Thymus (tissue), 11 donors: ENCODE data around the gene SMAD5. TPM values are rescaled to one million over a fixed set of nuclear protein-coding genes. Genes with fewer than 3 reads are reported as not detected.

Experiments
- DNase-seq, 9 donors: peaks; one replicate each; pipeline ENCODE4 v3.0.0-alpha.2; 2013; ENCODE audit warnings: low spot score in 9 of 9, low read depth in 6 of 9, missing footprints in 1 of 9
- H3K27ac ChIP-seq, 2 donors: one replicate each; pipeline ENCODE4 v1.5.1; 2013; ENCODE audit warnings: control low read depth in 1 of 2, low read depth in 1 of 2, low read length in 1 of 2, mild to moderate bottlenecking in 1 of 2, moderate library complexity in 1 of 2
- H3K27me3 ChIP-seq, 2 donors: one replicate each; pipeline ENCODE4 v1.5.1; 2013; ENCODE audit warnings: low read length in 1 of 2; ENCODE audit not compliant: control insufficient read depth in 2 of 2, insufficient read depth in 1 of 2
- H3K36me3 ChIP-seq, 2 donors: one replicate each; pipeline ENCODE4 v1.5.1; 2013; ENCODE audit warnings: low read length in 1 of 2, mild to moderate bottlenecking in 1 of 2, moderate library complexity in 1 of 2; ENCODE audit not compliant: control insufficient read depth in 2 of 2, insufficient read depth in 2 of 2
- H3K4me1 ChIP-seq, 2 donors: one replicate each; pipeline ENCODE4 v1.5.1; 2013; ENCODE audit warnings: low read length in 2 of 2; ENCODE audit not compliant: control insufficient read depth in 2 of 2, insufficient read depth in 2 of 2
- H3K4me3 ChIP-seq, 2 donors: one replicate each; pipeline ENCODE4 v1.5.1; 2013; ENCODE audit warnings: low read length in 2 of 2, control low read depth in 1 of 2, mild to moderate bottlenecking in 1 of 2
- H3K9me3 ChIP-seq, 2 donors: one replicate each; pipeline ENCODE4 v1.5.1; 2013; ENCODE audit warnings: low read length in 1 of 2, mild to moderate bottlenecking in 1 of 2; ENCODE audit not compliant: control insufficient read depth in 2 of 2, insufficient read depth in 1 of 2
- WGBS: extraction: QIAGEN DNeasy Blood & Tissue Kit; methylation state at CpG from one replicate; pipeline ENCODE4 v1.1.7; 2013; 5-methylcytosine and 5-hydroxymethylcytosine counted together
- polyA plus RNA-seq: library from polyadenylated mRNA; stranded (reverse); fragments of 200-250 nt; gene quantifications from one replicate; pipeline ENCODE4 v1.2.3, GENCODE V29; 2013
- total RNA-seq: library from RNA; stranded (reverse); fragments of 120-200 nt; gene quantifications from one replicate; pipeline ENCODE4 v1.2.4, GENCODE V29; 2013
- donor health status: healthy.

Gene SMAD5
- total and polyA plus RNA-seq, 2 donors, result 12.2 to 20.1 TPM

DNA sequence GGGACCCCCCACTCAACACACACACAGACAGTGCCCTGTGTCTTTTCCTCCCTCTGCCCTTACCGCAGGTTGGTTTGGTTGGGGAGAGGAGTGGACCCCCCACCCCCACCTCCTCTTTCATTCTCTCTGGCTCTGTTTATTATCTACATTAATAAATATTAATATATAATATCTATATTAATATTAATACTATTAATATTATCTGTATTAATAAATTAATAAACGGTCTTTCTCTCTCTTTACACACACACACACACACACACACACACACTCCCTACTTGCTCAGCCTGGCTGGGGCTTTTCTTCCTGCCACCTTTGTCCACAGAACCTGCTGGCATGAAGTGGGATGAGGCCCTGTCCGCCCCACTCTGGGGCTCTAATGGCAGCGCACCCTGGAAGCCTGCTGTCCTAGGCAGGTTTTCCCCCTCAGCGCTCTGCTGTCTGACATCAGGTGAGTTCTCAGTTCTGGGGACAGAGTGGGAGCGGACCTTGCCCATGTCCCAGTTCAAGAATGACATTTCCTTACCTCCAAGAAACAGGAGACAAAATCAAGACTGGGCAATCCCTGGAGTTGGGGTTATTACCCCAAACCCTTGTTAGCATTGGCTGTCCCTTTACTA, 70.8 kb downstream of the SMAD5 start:
- Histone ChIP-seq H3K4me3 (no peak overlapping the region), H3K27ac (no peak overlapping the region), H3K36me3 (no peaks in the 10 kb centered on the region), H3K27me3 (peaks cover 5 to 42% of the 10 kb centered on the region in 2 donors), H3K9me3 (no peaks in the 10 kb centered on the region), H3K4me1 (no peaks in the 10 kb centered on the region)
- DNase-seq, result no peak
- WGBS, result 92% methylated on average over 6 of the region's 6 CpGs

DNA sequence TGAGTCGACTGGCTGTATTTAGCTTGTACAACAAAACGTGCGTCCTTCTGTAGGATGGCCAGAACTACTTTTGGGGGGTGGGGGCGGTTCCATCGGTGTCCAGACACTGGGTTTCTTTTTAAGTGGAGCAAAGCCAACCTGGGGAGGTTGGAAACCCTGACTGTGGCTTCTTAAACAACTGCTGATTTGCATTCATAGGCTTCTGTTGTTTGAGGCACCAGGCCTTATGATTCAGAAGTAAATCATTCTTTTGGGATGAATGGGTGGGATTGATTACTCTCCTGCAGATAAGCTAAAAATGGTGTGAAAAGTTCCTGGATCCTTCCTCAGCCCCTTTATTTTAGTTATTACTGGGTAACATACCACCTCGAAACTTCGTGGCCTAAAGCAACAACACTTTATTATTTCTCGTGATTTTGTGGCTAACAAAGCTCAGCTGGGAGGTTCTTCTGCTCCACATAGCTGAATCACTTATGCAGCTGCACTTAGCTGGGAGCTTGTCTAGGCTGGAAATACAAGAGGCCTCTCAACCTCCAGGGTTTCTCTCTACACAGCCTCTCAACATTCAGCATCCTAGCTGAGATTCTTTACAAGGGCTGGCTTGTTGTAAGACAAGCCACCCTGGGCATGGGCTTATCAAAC, 72.5 kb downstream of the SMAD5 start:
- WGBS, result 95% methylated on average over 8 of the region's 8 CpGs
- DNase-seq, result no peak
- Histone ChIP-seq H3K4me3 (no peak overlapping the region), H3K9me3 (no peaks in the 10 kb centered on the region), H3K36me3 (no peaks in the 10 kb centered on the region), H3K27me3 (peaks cover 5 to 33% of the 10 kb centered on the region in 2 donors), H3K27ac (no peak overlapping the region), H3K4me1 (no peaks in the 10 kb centered on the region)

DNA sequence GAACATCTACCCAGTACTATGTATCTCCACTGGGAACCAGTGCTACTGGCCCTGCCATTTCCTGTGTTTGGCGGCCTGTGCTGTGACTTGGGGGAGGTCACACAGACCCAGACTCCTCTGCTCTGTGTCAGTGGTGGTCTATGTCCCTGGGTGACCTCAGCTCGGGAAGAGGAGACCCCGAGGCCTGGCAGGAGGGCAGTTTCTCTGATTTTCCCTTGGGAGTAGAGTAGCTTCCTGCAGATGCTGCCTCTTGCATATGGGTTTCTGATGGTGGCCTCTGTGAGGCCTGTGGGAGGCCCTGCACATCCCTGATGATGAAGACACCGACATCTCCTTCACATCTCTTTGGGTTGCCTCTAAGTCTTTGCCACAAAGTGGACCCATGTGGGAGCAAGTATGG, 73.3 kb downstream of the SMAD5 start:
- Histone ChIP-seq H3K36me3 (no peaks in the 10 kb centered on the region), H3K27me3 (peaks cover 5 to 29% of the 10 kb centered on the region in 2 donors), H3K4me3 (no peak overlapping the region), H3K9me3 (no peaks in the 10 kb centered on the region), H3K4me1 (no peaks in the 10 kb centered on the region), H3K27ac (no peak overlapping the region)
- no peak for DNase-seq
- 91% methylated on average over 4 of the region's 4 CpGs for WGBS

DNA sequence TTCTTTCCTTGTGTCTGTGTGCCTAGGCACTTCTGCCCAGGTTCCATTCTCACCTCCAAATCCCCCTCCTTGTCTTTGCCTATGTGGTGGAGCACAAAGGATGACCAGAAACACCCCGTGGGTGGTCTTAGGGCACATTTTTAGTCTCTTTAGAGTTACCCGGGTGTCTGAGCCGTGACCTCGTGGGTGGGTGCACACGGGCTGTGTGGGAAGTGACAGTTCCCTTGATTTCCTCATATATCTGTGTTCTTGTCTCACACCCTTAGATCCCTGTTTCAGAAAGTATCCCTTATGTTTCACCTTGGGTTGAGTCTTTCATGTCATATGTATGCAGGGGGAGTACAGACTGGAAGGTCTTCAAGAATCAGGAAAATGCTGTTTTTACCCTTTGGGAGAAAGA, 73.7 kb downstream of the SMAD5 start:
- no peaks in the 10 kb centered on the region for H3K4me1 ChIP-seq
- H3K9me3 ChIP-seq, result no peaks in the 10 kb centered on the region
- no peak for DNase-seq
- H3K4me3 ChIP-seq, result no peak overlapping the region
- peaks cover 5 to 27% of the 10 kb centered on the region in 2 donors for H3K27me3 ChIP-seq
- 91% methylated on average over 5 of the region's 5 CpGs for WGBS
- no peak overlapping the region for H3K27ac ChIP-seq
- H3K36me3 ChIP-seq, result no peaks in the 10 kb centered on the region

DNA sequence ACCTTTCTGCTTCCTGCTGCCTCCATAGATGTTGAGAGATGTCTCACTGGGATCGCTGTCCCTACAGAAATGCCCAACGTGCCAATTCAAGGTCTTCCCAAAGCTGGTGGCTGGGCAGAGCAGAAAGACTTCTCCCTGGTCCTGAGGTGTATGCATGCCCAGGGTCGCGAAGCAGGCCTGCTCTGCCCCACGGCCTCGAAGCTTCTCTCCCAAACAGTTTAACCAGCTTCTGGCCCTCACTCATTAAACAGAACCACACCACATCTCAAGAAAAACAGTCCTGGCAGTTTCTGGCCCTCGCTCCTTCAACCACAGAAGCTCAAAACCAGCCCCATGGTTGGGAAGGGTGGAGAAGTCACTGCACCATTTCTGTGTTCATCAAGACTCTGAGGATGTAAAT, 75.0 kb downstream of the SMAD5 start:
- no peak overlapping the region for H3K27ac ChIP-seq

DNA sequence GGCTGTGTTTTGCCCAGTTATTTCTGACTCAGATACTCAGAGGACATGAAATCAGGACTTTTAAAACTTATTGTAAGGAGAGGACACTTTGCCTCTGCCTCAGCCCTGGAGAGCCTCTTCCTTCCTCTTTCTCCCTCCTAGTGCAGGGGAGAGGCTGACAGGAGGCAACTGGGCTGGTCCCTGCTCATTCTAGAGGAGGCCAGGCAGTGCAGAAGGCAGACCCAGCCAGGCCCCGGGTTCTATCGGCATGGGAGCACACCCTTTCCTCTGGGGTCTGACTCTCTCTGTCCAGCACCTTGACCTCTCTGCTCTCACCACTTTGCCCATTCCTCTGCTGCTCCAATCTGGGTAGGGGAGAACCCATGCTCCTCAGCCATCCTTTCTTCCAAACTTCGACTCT, 76.3 kb downstream of the SMAD5 start:
- no peak overlapping the region for H3K4me3 ChIP-seq
- H3K27me3 ChIP-seq, result peaks cover 0 to 9% of the 10 kb centered on the region in 2 donors
- no peaks in the 10 kb centered on the region for H3K9me3 ChIP-seq
- no peak overlapping the region for H3K27ac ChIP-seq
- H3K36me3 ChIP-seq, result no peaks in the 10 kb centered on the region
- no peaks in the 10 kb centered on the region for H3K4me1 ChIP-seq
- DNase-seq, result no peak
- WGBS, result 42% methylated on average over 3 of the region's 3 CpGs

More for the DNA sequence above, 75.0 kb downstream of the SMAD5 start:
- no peaks in the 10 kb centered on the region for H3K4me1 ChIP-seq
- no peaks in the 10 kb centered on the region for H3K36me3 ChIP-seq
- WGBS, result 94% methylated on average over 7 of the region's 7 CpGs
- H3K4me3 ChIP-seq, result no peak overlapping the region
- H3K9me3 ChIP-seq, result no peaks in the 10 kb centered on the region
- DNase-seq, result no peak
- peaks cover 5 to 16% of the 10 kb centered on the region in 2 donors for H3K27me3 ChIP-seq

DNA sequence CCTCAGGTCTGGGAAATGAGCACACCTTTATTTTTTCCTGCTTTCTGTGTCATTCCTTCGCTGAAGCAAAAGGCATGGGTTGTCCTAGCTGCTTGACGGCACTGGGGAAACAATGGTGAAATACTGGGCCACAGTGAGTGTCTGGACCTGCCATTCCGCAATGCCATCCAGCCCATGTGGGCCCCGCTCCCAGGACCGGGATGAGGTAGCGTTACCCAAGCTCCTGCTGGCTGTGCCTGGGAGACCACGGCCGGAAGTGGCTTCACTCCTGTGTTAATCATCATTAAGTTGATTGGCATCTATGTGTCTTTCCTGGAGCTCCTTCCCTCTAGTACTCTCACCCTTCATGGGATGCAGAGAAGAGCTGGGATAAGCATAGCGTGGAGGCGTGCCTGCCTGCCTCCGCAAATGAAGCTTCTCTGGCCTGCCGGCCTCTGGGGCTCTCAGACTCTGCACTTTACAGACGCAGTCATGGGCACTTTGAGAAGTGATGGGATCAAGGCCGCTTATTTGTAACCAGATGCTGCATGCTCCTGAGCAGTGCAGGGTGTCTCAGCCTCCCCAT, 76.8 kb downstream of the SMAD5 start:
- Histone ChIP-seq H3K4me1 (no peaks in the 10 kb centered on the region), H3K36me3 (no peaks in the 10 kb centered on the region), H3K4me3 (no peak overlapping the region), H3K9me3 (no peaks in the 10 kb centered on the region), H3K27ac (no peak overlapping the region), H3K27me3 (peaks cover 0 to 4% of the 10 kb centered on the region in 2 donors)
- WGBS, result 93% methylated on average over 14 of the region's 14 CpGs
- DNase-seq, result no peak

DNA sequence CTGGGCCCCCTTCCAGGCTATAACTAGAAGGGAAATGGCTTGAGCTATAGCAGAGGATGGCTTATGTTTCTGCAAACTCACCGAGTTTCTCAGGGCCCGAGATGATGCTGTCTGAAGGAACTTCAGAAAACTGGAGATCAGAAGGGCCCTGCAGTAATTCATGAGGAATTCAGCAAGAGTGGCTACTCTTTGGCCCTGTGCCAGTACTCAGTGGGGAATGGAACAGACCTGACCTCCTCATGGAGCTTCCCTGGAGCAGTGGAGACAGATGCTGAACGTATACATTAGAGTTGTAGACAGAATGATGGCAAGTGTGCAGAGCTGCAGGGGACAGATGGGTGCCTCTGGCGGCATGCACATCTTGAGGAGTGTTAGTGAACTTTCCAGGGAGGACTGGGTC, 77.6 kb downstream of the SMAD5 start:
- DNase-seq, result no peak
- Histone ChIP-seq H3K27ac (no peak overlapping the region), H3K9me3 (no peaks in the 10 kb centered on the region), H3K27me3 (peaks cover 0 to 4% of the 10 kb centered on the region in 2 donors), H3K36me3 (no peaks in the 10 kb centered on the region), H3K4me3 (no peak overlapping the region), H3K4me1 (no peaks in the 10 kb centered on the region)
- 91% methylated on average over 4 of the region's 4 CpGs for WGBS

DNA sequence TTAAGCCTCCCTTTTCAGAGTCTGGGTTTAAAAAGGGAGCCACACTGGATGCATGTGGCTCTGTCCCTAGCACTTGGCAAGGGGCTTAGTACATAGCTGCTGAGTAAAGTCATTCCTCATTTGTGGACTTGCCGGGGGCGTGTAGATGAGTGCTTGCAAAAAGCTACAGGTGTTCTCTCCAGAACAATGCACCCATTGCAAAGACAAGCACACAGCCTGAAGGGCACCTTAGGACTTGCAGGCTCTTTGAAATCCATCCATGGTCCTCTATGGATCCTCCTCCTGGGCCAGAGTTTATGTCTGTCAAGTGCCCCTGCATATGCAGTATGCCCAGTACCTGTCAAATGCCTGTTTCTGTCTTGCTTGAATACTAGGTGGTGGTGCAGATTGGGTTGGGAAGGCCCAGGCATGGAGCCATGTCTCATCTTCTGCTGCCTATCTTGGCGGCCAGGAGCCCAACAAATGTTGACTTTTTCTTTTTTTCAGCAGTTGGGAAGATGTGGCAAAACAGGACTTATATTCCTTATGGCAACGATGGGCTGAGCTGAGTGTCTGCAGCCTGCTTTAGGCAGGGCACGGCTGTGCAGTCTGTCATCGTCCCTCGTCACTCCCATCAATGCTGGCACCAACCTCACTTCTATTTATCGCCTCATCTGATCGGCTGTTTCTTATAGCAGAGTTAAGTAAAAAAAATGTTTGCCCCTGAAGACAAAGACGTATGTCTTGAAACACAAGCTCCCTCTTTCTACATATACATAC, 78.8 kb downstream of the SMAD5 start:
- WGBS, result 92% methylated on average over 10 of the region's 10 CpGs
- H3K4me1 ChIP-seq, result no peaks in the 10 kb centered on the region
- H3K36me3 ChIP-seq, result no peaks in the 10 kb centered on the region
- DNase-seq, result no peak
- no peaks in the 10 kb centered on the region for H3K9me3 ChIP-seq
- H3K27ac ChIP-seq, result no peak overlapping the region
- no peak overlapping the region for H3K4me3 ChIP-seq
- peaks cover 0 to 4% of the 10 kb centered on the region in 2 donors for H3K27me3 ChIP-seq
